Measurements from ENCODE around the gene IFIT2. TPM values are rescaled to one million over a fixed set of nuclear protein-coding genes. Genes with fewer than 3 reads are reported as not detected.

IFIT2 gene
- total RNA-seq, 1 experiment from 2014 or later = 31.6 TPM

GRCh38 chr10:89271532-89271931 is 30.3 kb upstream of the IFIT2 start:
- Histone ChIP-seq H3K4me3 (ENCODE audit: low read depth in 2 of 2, low read length in 2 of 2) (no peak overlapping the region), H3K27me3 (ENCODE audit: control insufficient read depth, insufficient read depth, low read length) (no peaks in the 10 kb centered on the region), H3K9me3 (ENCODE audit: control insufficient read depth, insufficient read depth, low read depth, low read length) (no peaks in the 10 kb centered on the region), H3K4me1 (ENCODE audit: control insufficient read depth, insufficient read depth, low read length) (peaks cover 7% of the 10 kb centered on the region; the same call in 1 of the 2 replicates), H3K27ac (ENCODE audit: low read length) (peak overlapping the region; percentile 10; the same call in 1 of the 2 replicates), H3K36me3 (ENCODE audit: control insufficient read depth, insufficient read depth, low read length) (no peaks in the 10 kb centered on the region)
- DNase-seq (ENCODE audit: low read depth, low spot score) (no peak), ATAC-seq (no peak)
- BruUV-seq (replicated peaks) = no TSS peak
- ChIA-PET POLR2A (no interaction called here), CTCF (interaction anchor here (0.8 kb wide), 1 partner anchor 41 kb away, joined by 3 read pairs; no protein-coding TSS in a partner anchor)
- in situ Hi-C loops (cut with HindIII; ENCODE audit: low pct_unique_long_range_greater_than_20kb, low sequenced_read_pairs) (no loop called here), intact Hi-C loops (cut with micrococcal nuclease; ENCODE audit: unreplicated experiment) (no loop called here)
- TF ChIP-seq CTCF (IDR thresholded peaks at IDR 0.05) (no peak), SIN3A (IDR thresholded peaks at IDR 0.05; ENCODE audit: borderline replicate concordance, insufficient read depth, low read depth, low read length) (no peak), POLR2AphosphoS5 (IDR thresholded peaks at IDR 0.05; ENCODE audit: low read depth, low read length) (no peak), TCF7L2 (IDR thresholded peaks at IDR 0.05; ENCODE audit: low read depth, low read length) (no peak)
- TF ChIP-seq, protein P1, sequence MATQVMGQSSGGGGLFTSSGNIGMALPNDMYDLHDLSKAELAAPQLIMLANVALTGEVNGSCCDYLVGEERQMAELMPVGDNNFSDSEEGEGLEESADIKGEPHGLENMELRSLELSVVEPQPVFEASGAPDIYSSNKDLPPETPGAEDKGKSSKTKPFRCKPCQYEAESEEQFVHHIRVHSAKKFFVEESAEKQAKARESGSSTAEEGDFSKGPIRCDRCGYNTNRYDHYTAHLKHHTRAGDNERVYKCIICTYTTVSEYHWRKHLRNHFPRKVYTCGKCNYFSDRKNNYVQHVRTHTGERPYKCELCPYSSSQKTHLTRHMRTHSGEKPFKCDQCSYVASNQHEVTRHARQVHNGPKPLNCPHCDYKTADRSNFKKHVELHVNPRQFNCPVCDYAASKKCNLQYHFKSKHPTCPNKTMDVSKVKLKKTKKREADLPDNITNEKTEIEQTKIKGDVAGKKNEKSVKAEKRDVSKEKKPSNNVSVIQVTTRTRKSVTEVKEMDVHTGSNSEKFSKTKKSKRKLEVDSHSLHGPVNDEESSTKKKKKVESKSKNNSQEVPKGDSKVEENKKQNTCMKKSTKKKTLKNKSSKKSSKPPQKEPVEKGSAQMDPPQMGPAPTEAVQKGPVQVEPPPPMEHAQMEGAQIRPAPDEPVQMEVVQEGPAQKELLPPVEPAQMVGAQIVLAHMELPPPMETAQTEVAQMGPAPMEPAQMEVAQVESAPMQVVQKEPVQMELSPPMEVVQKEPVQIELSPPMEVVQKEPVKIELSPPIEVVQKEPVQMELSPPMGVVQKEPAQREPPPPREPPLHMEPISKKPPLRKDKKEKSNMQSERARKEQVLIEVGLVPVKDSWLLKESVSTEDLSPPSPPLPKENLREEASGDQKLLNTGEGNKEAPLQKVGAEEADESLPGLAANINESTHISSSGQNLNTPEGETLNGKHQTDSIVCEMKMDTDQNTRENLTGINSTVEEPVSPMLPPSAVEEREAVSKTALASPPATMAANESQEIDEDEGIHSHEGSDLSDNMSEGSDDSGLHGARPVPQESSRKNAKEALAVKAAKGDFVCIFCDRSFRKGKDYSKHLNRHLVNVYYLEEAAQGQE (IDR thresholded peaks at IDR 0.05; ENCODE audit: insufficient read depth in 1 of 2, low read depth in 2 of 2, low read length in 1 of 2) = no peak

- Histone ChIP-seq H3K4me1 (ENCODE audit: control insufficient read depth, insufficient read depth, low read length) (peaks cover 14% of the 10 kb centered on the region), H3K27ac (ENCODE audit: low read length) (peak overlapping the region; percentile 98; the same call in 1 of the 2 replicates), H3K9me3 (ENCODE audit: control insufficient read depth, insufficient read depth, low read depth, low read length) (no peaks in the 10 kb centered on the region), H3K36me3 (ENCODE audit: control insufficient read depth, insufficient read depth, low read length) (no peaks in the 10 kb centered on the region), H3K4me3 (ENCODE audit: low read depth in 2 of 2, low read length in 2 of 2) (no peak overlapping the region), H3K27me3 (ENCODE audit: control insufficient read depth, insufficient read depth, low read length) (no peaks in the 10 kb centered on the region)
- POLR2A ChIA-PET = no interaction called here
- DNase-seq (ENCODE audit: low read depth, low spot score) (no peak), ATAC-seq (no peak)
- TF ChIP-seq CTCF (IDR thresholded peaks at IDR 0.05) = no peak
- TF ChIP-seq SIN3A (IDR thresholded peaks at IDR 0.05; ENCODE audit: borderline replicate concordance, insufficient read depth, low read depth, low read length) = no peak
- no peak for TF ChIP-seq TCF7L2 (IDR thresholded peaks at IDR 0.05; ENCODE audit: low read depth, low read length)
- no peak for TF ChIP-seq POLR2AphosphoS5 (IDR thresholded peaks at IDR 0.05; ENCODE audit: low read depth, low read length)
- TF ChIP-seq, protein P1 (IDR thresholded peaks at IDR 0.05; ENCODE audit: insufficient read depth in 1 of 2, low read depth in 2 of 2, low read length in 1 of 2) = no peak
- intact Hi-C loops (cut with micrococcal nuclease; ENCODE audit: unreplicated experiment) (no loop called here), in situ Hi-C loops (cut with HindIII; ENCODE audit: low pct_unique_long_range_greater_than_20kb, low sequenced_read_pairs) (no loop called here)
- BruUV-seq (replicated peaks) = no TSS peak
- CTCF ChIA-PET = no interaction called here
These were observed 28.2 kb upstream of the IFIT2 start for GRCh38 chr10:89273680-89274079.
